GM21619 (cell line): ENCODE data around the gene NDUFB10.
"Not testable (repeated sequence)": the region's sequence is repeated elsewhere in the genome, so short reads cannot be mapped to it uniquely, and the experiment has no call there.

Experiments
- ATAC-seq: cut with Tn5 transposase; IDR thresholded peaks from one replicate; pipeline ENCODE4 v1.9.1; 2021; ENCODE audit not compliant: unreplicated experiment

NDUFB10 gene

GRCh38 chr16:1944612-1945199 is 14.6 kb upstream of the NDUFB10 start:
- ATAC-seq = no peak

GRCh38 chr16:1945559-1946391 is 13.6 kb upstream of the NDUFB10 start:
- no peak for ATAC-seq

GRCh38 chr16:1946495-1947368 is 12.6 kb upstream of the NDUFB10 start:
- ATAC-seq = no peak

GRCh38 chr16:1947369-1947670 is 12.0 kb upstream of the NDUFB10 start:
- ATAC-seq = no peak

- ATAC-seq = no peak
These were observed 9.8 kb upstream of the NDUFB10 start for GRCh38 chr16:1949507-1949906.

GRCh38 chr16:1950047-1950446 is 9.3 kb upstream of the NDUFB10 start:
- ATAC-seq = no peak

- no peak for ATAC-seq
These were observed 8.8 kb upstream of the NDUFB10 start for GRCh38 chr16:1950559-1950958.

GRCh38 chr16:1953734-1954133 is 5.6 kb upstream of the NDUFB10 start:
- ATAC-seq = no peak

GRCh38 chr16:1957434-1958142 is 1.8 kb upstream of the NDUFB10 start:
- not testable (repeated sequence) for ATAC-seq

GRCh38 chr16:1958143-1958491 is 1.2 kb upstream of the NDUFB10 start:
- ATAC-seq = not testable (repeated sequence)

- ATAC-seq = no peak
These were observed 546 bp upstream of the NDUFB10 start for GRCh38 chr16:1958715-1959268.

- no peak for ATAC-seq
These were observed 1.6 kb downstream of the NDUFB10 start for GRCh38 chr16:1960665-1961630.

GRCh38 chr16:1961651-1962067 is 2.3 kb downstream of the NDUFB10 start:
- ATAC-seq = no peak

GRCh38 chr16:1962161-1963153 is 3.1 kb downstream of the NDUFB10 start:
- not testable (repeated sequence) for ATAC-seq

- ATAC-seq = peak; percentile 9
These were observed 4.6 kb downstream of the NDUFB10 start for GRCh38 chr16:1963806-1964505.

GRCh38 chr16:1964506-1965395 is 5.4 kb downstream of the NDUFB10 start, which contains the start of gene RPS2:
Gene RPS2, minus strand, starts transcription at chr16:1964826. Its CDS starts 201 bp downstream, at chr16:1964625.
- peak; percentile 68 for ATAC-seq
